GM18951 (cell line): ENCODE measurements around the gene FBRSL1.
"Not testable (repeated sequence)": the region's sequence is repeated elsewhere in the genome, so short reads cannot be mapped to it uniquely, and the experiment has no call there.

Source experiments
- POLR2A ChIP-seq: IDR thresholded peaks from 4 replicates; pipeline ENCODE4 v1.6.1; 2011; ENCODE audit warnings: mild to moderate bottlenecking; ENCODE audit not compliant: insufficient read length, insufficient read depth; ENCODE audit errors: extremely low read depth
- in situ Hi-C: fragments of 300-500 bp; cut with MboI; formaldehyde crosslinking; loops from one replicate; pipeline ENCODE4 v1.12.0; 2022; ENCODE audit warnings: low sequenced_read_pairs, mixed read lengths, inconsistent platforms; ENCODE audit not compliant: unreplicated experiment

The FBRSL1 gene

GRCh38 chr12:132525833-132526455, 36.0 kb downstream of the FBRSL1 start:
- no peak for TF ChIP-seq POLR2A
- in situ Hi-C loops: no loop called here

- TF ChIP-seq POLR2A: no peak
- in situ Hi-C loops: no loop called here
Measured at GRCh38 chr12:132527186-132527882, 37.4 kb downstream of the FBRSL1 start.

GRCh38 chr12:132527883-132528264, 37.9 kb downstream of the FBRSL1 start:
- TF ChIP-seq POLR2A: no peak
- in situ Hi-C loops: no loop called here

GRCh38 chr12:132528564-132529106, 38.7 kb downstream of the FBRSL1 start:
- TF ChIP-seq POLR2A: no peak
- in situ Hi-C loops: no loop called here

- in situ Hi-C loops: no loop called here
- no peak for TF ChIP-seq POLR2A
Measured at GRCh38 chr12:132529156-132529839, 39.3 kb downstream of the FBRSL1 start.

GRCh38 chr12:132529906-132530305, 40.0 kb downstream of the FBRSL1 start:
- in situ Hi-C loops: no loop called here
- no peak for TF ChIP-seq POLR2A

GRCh38 chr12:132530447-132530846, 40.5 kb downstream of the FBRSL1 start:
- TF ChIP-seq POLR2A: no peak
- in situ Hi-C loops: no loop called here

- in situ Hi-C loops: no loop called here
- no peak for TF ChIP-seq POLR2A
Measured at GRCh38 chr12:132530851-132531250, 40.9 kb downstream of the FBRSL1 start.

- in situ Hi-C loops: not testable (repeated sequence)
Measured at GRCh38 chr12:132532711-132533583, 43.0 kb downstream of the FBRSL1 start.

GRCh38 chr12:132533584-132533958, 43.6 kb downstream of the FBRSL1 start:
- in situ Hi-C loops: no loop called here
- no peak for TF ChIP-seq POLR2A

GRCh38 chr12:132534076-132534475, 44.1 kb downstream of the FBRSL1 start:
- no peak for TF ChIP-seq POLR2A
- in situ Hi-C loops: no loop called here

GRCh38 chr12:132535019-132535418, 45.1 kb downstream of the FBRSL1 start:
- in situ Hi-C loops: no loop called here
- TF ChIP-seq POLR2A: no peak
